ENCODE measurements around the gene PAAF1.
"Not testable (repeated sequence)": the region's sequence is repeated elsewhere in the genome, so short reads cannot be mapped to it uniquely, and the experiment has no call there.

The PAAF1 gene

GRCh38 chr11:73931951-73932350 is 55.2 kb downstream of the PAAF1 start:
- no peak overlapping the region for H2AK5ac ChIP-seq (ENCODE audit: low read length)
- peaks cover 1% of the 10 kb centered on the region for H3K9me3 ChIP-seq (ENCODE audit: insufficient read depth, low read depth, low read length)
- H3K36me3 ChIP-seq (ENCODE audit: control insufficient read depth in 1 of 2, insufficient read depth in 2 of 2, low read length in 2 of 2): peaks cover 4 to 15% of the 10 kb centered on the region in 2 experiments
- H4K91ac ChIP-seq (ENCODE audit: low read depth, low read length): no peak overlapping the region
- DNase-seq: no peak
- no peak overlapping the region for H3K27ac ChIP-seq (ENCODE audit: low read depth, low read length)
- H4K8ac ChIP-seq (ENCODE audit: low read depth, low read length): no peak overlapping the region
- no peak overlapping the region for H2BK12ac ChIP-seq (ENCODE audit: low read length)
- H3K4me3 ChIP-seq (ENCODE audit: low read depth, low read length): no peak overlapping the region
- H4K12ac ChIP-seq (ENCODE audit: low read depth, low read length): no peak overlapping the region
- no peak overlapping the region for H2BK120ac ChIP-seq (ENCODE audit: insufficient read depth, low read length, poor library complexity)
- H3K14ac ChIP-seq (ENCODE audit: low read length): no peak overlapping the region
- no peak overlapping the region for H2AFZ ChIP-seq (ENCODE audit: insufficient read depth, low read length, poor library complexity)
- no peak overlapping the region for H3K9ac ChIP-seq (ENCODE audit: low read length)
- no peaks in the 10 kb centered on the region for H3K27me3 ChIP-seq (ENCODE audit: insufficient read depth, low read length)
- no peak overlapping the region for H2BK5ac ChIP-seq (ENCODE audit: low read depth, low read length, poor library complexity)
- H3K79me1 ChIP-seq (ENCODE audit: low read length): no peaks in the 10 kb centered on the region
- H3K23ac ChIP-seq (ENCODE audit: low read length): no peak overlapping the region
- WGBS (ENCODE audit: extremely low coverage, insufficient coverage, insufficient read length): no CpG with 5 or more reads among the region's 6 CpGs
- H3K79me2 ChIP-seq (ENCODE audit: control insufficient read depth, insufficient read depth, low read length, poor library complexity): no peaks in the 10 kb centered on the region
- H3K4ac ChIP-seq (ENCODE audit: low read depth, low read length): no peak overlapping the region
- no peak overlapping the region for H3K18ac ChIP-seq (ENCODE audit: low read length)
- no peak overlapping the region for H3K4me2 ChIP-seq (ENCODE audit: low read length)
- H3K4me1 ChIP-seq (ENCODE audit: control insufficient read depth in 1 of 2, insufficient read depth in 2 of 2, low read length in 2 of 2): peaks cover 0 to 2% of the 10 kb centered on the region in 2 experiments

- Histone ChIP-seq H3K4ac (ENCODE audit: low read depth, low read length) (no peak overlapping the region), H3K27ac (ENCODE audit: low read depth, low read length) (no peak overlapping the region), H4K12ac (ENCODE audit: low read depth, low read length) (no peak overlapping the region), H3K4me2 (ENCODE audit: low read length) (no peak overlapping the region), H2BK12ac (ENCODE audit: low read length) (no peak overlapping the region), H3K9ac (ENCODE audit: low read length) (no peak overlapping the region), H2BK120ac (ENCODE audit: insufficient read depth, low read length, poor library complexity) (no peak overlapping the region), H3K79me2 (ENCODE audit: control insufficient read depth, insufficient read depth, low read length, poor library complexity) (no peaks in the 10 kb centered on the region), H3K36me3 (ENCODE audit: control insufficient read depth in 1 of 2, insufficient read depth in 2 of 2, low read length in 2 of 2) (peaks cover 2 to 10% of the 10 kb centered on the region in 2 experiments), H3K23ac (ENCODE audit: low read length) (no peak overlapping the region), H2BK5ac (ENCODE audit: low read depth, low read length, poor library complexity) (no peak overlapping the region), H4K91ac (ENCODE audit: low read depth, low read length) (no peak overlapping the region), H3K4me1 (ENCODE audit: control insufficient read depth in 1 of 2, insufficient read depth in 2 of 2, low read length in 2 of 2) (peaks cover 0 to 2% of the 10 kb centered on the region in 2 experiments), H4K8ac (ENCODE audit: low read depth, low read length) (no peak overlapping the region), H2AFZ (ENCODE audit: insufficient read depth, low read length, poor library complexity) (no peak overlapping the region), H3K9me3 (ENCODE audit: insufficient read depth, low read depth, low read length) (peaks cover 5% of the 10 kb centered on the region), H3K14ac (ENCODE audit: low read length) (no peak overlapping the region), H3K18ac (ENCODE audit: low read length) (no peak overlapping the region), H2AK5ac (ENCODE audit: low read length) (no peak overlapping the region), H3K4me3 (ENCODE audit: low read depth, low read length) (no peak overlapping the region), H3K27me3 (ENCODE audit: insufficient read depth, low read length) (no peaks in the 10 kb centered on the region), H3K79me1 (ENCODE audit: low read length) (no peaks in the 10 kb centered on the region)
- DNase-seq: no peak
- no CpG with 5 or more reads among the region's 7 CpGs for WGBS (ENCODE audit: extremely low coverage, insufficient coverage, insufficient read length)
Measured at GRCh38 chr11:73932781-73933180, 56.0 kb downstream of the PAAF1 start.

GRCh38 chr11:73936047-73936446 is 59.2 kb downstream of the PAAF1 start:
- H3K4me3 ChIP-seq (ENCODE audit: low read depth, low read length); H3K27me3 ChIP-seq (ENCODE audit: insufficient read depth, low read length); H4K8ac ChIP-seq (ENCODE audit: low read depth, low read length); H3K14ac ChIP-seq (ENCODE audit: low read length); H3K23ac ChIP-seq (ENCODE audit: low read length); H3K4ac ChIP-seq (ENCODE audit: low read depth, low read length); H3K4me2 ChIP-seq (ENCODE audit: low read length); H2BK12ac ChIP-seq (ENCODE audit: low read length); H3K36me3 ChIP-seq (ENCODE audit: control insufficient read depth in 1 of 2, insufficient read depth in 2 of 2, low read length in 2 of 2); H2BK5ac ChIP-seq (ENCODE audit: low read depth, low read length, poor library complexity); H3K18ac ChIP-seq (ENCODE audit: low read length); DNase-seq; H3K27ac ChIP-seq (ENCODE audit: low read depth, low read length); H2BK120ac ChIP-seq (ENCODE audit: insufficient read depth, low read length, poor library complexity); H3K79me2 ChIP-seq (ENCODE audit: control insufficient read depth, insufficient read depth, low read length, poor library complexity); H3K79me1 ChIP-seq (ENCODE audit: low read length); H3K9ac ChIP-seq (ENCODE audit: low read length); H3K4me1 ChIP-seq (ENCODE audit: control insufficient read depth in 1 of 2, insufficient read depth in 2 of 2, low read length in 2 of 2); H2AK5ac ChIP-seq (ENCODE audit: low read length); H4K12ac ChIP-seq (ENCODE audit: low read depth, low read length); H2AFZ ChIP-seq (ENCODE audit: insufficient read depth, low read length, poor library complexity); H4K91ac ChIP-seq (ENCODE audit: low read depth, low read length): not testable (repeated sequence)
- no CpG with 5 or more reads among the region's 25 CpGs for WGBS (ENCODE audit: extremely low coverage, insufficient coverage, insufficient read length)
- peaks cover 18% of the 10 kb centered on the region for H3K9me3 ChIP-seq (ENCODE audit: insufficient read depth, low read depth, low read length)

GRCh38 chr11:73939096-73939495 is 62.3 kb downstream of the PAAF1 start:
- Histone ChIP-seq H3K18ac (ENCODE audit: low read length) (no peak overlapping the region), H3K4me3 (ENCODE audit: low read depth, low read length) (no peak overlapping the region), H4K8ac (ENCODE audit: low read depth, low read length) (no peak overlapping the region), H3K4me1 (ENCODE audit: control insufficient read depth in 1 of 2, insufficient read depth in 2 of 2, low read length in 2 of 2) (no peaks in the 10 kb centered on the region), H3K23ac (ENCODE audit: low read length) (no peak overlapping the region), H2AFZ (ENCODE audit: insufficient read depth, low read length, poor library complexity) (no peak overlapping the region), H3K36me3 (ENCODE audit: control insufficient read depth in 1 of 2, insufficient read depth in 2 of 2, low read length in 2 of 2) (peaks cover 3 to 11% of the 10 kb centered on the region in 2 experiments), H3K27ac (ENCODE audit: low read depth, low read length) (no peak overlapping the region), H4K91ac (ENCODE audit: low read depth, low read length) (no peak overlapping the region), H3K79me1 (ENCODE audit: low read length) (no peaks in the 10 kb centered on the region), H2BK12ac (ENCODE audit: low read length) (no peak overlapping the region), H3K79me2 (ENCODE audit: control insufficient read depth, insufficient read depth, low read length, poor library complexity) (no peaks in the 10 kb centered on the region), H3K4me2 (ENCODE audit: low read length) (no peak overlapping the region), H2BK5ac (ENCODE audit: low read depth, low read length, poor library complexity) (no peak overlapping the region), H4K12ac (ENCODE audit: low read depth, low read length) (no peak overlapping the region), H3K27me3 (ENCODE audit: insufficient read depth, low read length) (no peaks in the 10 kb centered on the region), H3K14ac (ENCODE audit: low read length) (no peak overlapping the region), H3K9ac (ENCODE audit: low read length) (no peak overlapping the region), H3K9me3 (ENCODE audit: insufficient read depth, low read depth, low read length) (peaks cover 20% of the 10 kb centered on the region), H2AK5ac (ENCODE audit: low read length) (no peak overlapping the region), H3K4ac (ENCODE audit: low read depth, low read length) (no peak overlapping the region), H2BK120ac (ENCODE audit: insufficient read depth, low read length, poor library complexity) (no peak overlapping the region)
- DNase-seq: peak; percentile 7 to 54
- WGBS (ENCODE audit: extremely low coverage, insufficient coverage, insufficient read length): no CpG with 5 or more reads among the region's 4 CpGs
